ENCODE data around the gene APPL2. TPM values are rescaled to one million over a fixed set of nuclear protein-coding genes. Genes with fewer than 3 reads are reported as not detected.
"Not testable (repeated sequence)": the region's sequence is repeated elsewhere in the genome, so short reads cannot be mapped to it uniquely, and the experiment has no call there.

Gene APPL2
- total and polyA plus RNA-seq, 2 donors (not counting 1 experiment from before 2014, with no cell fraction given), result 20.5 to 58.3 TPM

- H3K27ac Mint-ChIP-seq, result no peak overlapping the region
- H3K4me2 ChIP-seq (replicated peaks; ENCODE audit: low read depth, low read length, poor library complexity, severe bottlenecking), result no peak overlapping the region
- ChIA-PET POLR2A (no interaction called here), CTCF (no interaction called here)
- no peaks in the 10 kb centered on the region for H4K20me1 ChIP-seq (ENCODE audit: control insufficient read depth, insufficient read depth, low read length, poor library complexity, severe bottlenecking)
- H3K27me3 ChIP-seq (replicated peaks in 1 of 4; ENCODE audit: control extremely low read depth in 1 of 4, control insufficient read depth in 3 of 4, insufficient read depth in 4 of 4, low read length in 3 of 4), result no peaks in the 10 kb centered on the region
- no peak overlapping the region for H3K4me3 ChIP-seq (ENCODE audit: control extremely low read depth in 1 of 5, extremely low read depth in 1 of 5, insufficient read depth in 1 of 5, low read depth in 2 of 5, low read length in 4 of 5)
- no peak overlapping the region for H3K4me3 Mint-ChIP-seq
- no peak overlapping the region for H2AFZ ChIP-seq (ENCODE audit: insufficient read depth, low read depth, low read length, poor library complexity, severe bottlenecking)
- H3K4me1 Mint-ChIP-seq, result peaks cover 18% of the 10 kb centered on the region
- H3K4me1 ChIP-seq (ENCODE audit: control insufficient read depth in 2 of 2, insufficient read depth in 2 of 2, low read length in 2 of 2), result peaks cover 0 to 10% of the 10 kb centered on the region in 2 donors
- H3K79me2 ChIP-seq (ENCODE audit: control insufficient read depth, insufficient read depth, low read length), result no peaks in the 10 kb centered on the region
- H3K9ac ChIP-seq (ENCODE audit: low read length), result no peak overlapping the region
- H3K36me3 ChIP-seq (replicated peaks in 1 of 2; ENCODE audit: control extremely low read depth in 1 of 2, control insufficient read depth in 1 of 2, extremely low read depth in 1 of 2, insufficient read depth in 2 of 2, low read length in 1 of 2), result no peaks in the 10 kb centered on the region
- H3K27ac ChIP-seq (ENCODE audit: low read length in 2 of 2), result no peak overlapping the region
- intact Hi-C loops (cut with micrococcal nuclease), result no loop called here
- TF ChIP-seq EZH2 (IDR thresholded peaks at IDR 0.05; ENCODE audit: borderline replicate concordance, insufficient read depth, low read depth, low read length, poor library complexity, severe bottlenecking), result no peak
- DNase-seq, result no peak
- H3K9me3 Mint-ChIP-seq (ENCODE audit: insufficient read depth), result peaks cover 8% of the 10 kb centered on the region
- no peaks in the 10 kb centered on the region for H3K27me3 Mint-ChIP-seq
- no CpG with 5 or more reads among the region's 3 CpGs for WGBS (ENCODE audit: insufficient coverage)
- peaks cover 0 to 6% (median 4%) of the 10 kb centered on the region in 3 donors for H3K9me3 ChIP-seq (ENCODE audit: control extremely low read depth in 1 of 3, control insufficient read depth in 2 of 3, insufficient read depth in 1 of 3, low read length in 2 of 3)
- ATAC-seq (ENCODE audit: low read depth), result no peak
These were observed 20.9 kb upstream of the APPL2 start for GRCh38 chr12:105256921-105257320.

GRCh38 chr12:105256431-105256830 is 20.5 kb upstream of the APPL2 start:
- ATAC-seq (ENCODE audit: low read depth); H3K36me3 ChIP-seq (replicated peaks in 1 of 2; ENCODE audit: control extremely low read depth in 1 of 2, control insufficient read depth in 1 of 2, extremely low read depth in 1 of 2, insufficient read depth in 2 of 2, low read length in 1 of 2); H3K27me3 ChIP-seq (replicated peaks in 1 of 4; ENCODE audit: control extremely low read depth in 1 of 4, control insufficient read depth in 3 of 4, insufficient read depth in 4 of 4, low read length in 3 of 4); H3K27ac ChIP-seq (ENCODE audit: low read length in 2 of 2); H3K4me1 ChIP-seq (ENCODE audit: control insufficient read depth in 2 of 2, insufficient read depth in 2 of 2, low read length in 2 of 2); DNase-seq; H3K4me3 ChIP-seq (ENCODE audit: control extremely low read depth in 1 of 5, extremely low read depth in 1 of 5, insufficient read depth in 1 of 5, low read depth in 2 of 5, low read length in 4 of 5); H3K27ac Mint-ChIP-seq; H3K9me3 Mint-ChIP-seq (ENCODE audit: insufficient read depth); intact Hi-C loops (cut with micrococcal nuclease); H2AFZ ChIP-seq (ENCODE audit: insufficient read depth, low read depth, low read length, poor library complexity, severe bottlenecking); H3K9me3 ChIP-seq (ENCODE audit: control extremely low read depth in 1 of 3, control insufficient read depth in 2 of 3, insufficient read depth in 1 of 3, low read length in 2 of 3); H4K20me1 ChIP-seq (ENCODE audit: control insufficient read depth, insufficient read depth, low read length, poor library complexity, severe bottlenecking); H3K27me3 Mint-ChIP-seq; CTCF ChIA-PET; H3K4me2 ChIP-seq (replicated peaks; ENCODE audit: low read depth, low read length, poor library complexity, severe bottlenecking); H3K79me2 ChIP-seq (ENCODE audit: control insufficient read depth, insufficient read depth, low read length); H3K9ac ChIP-seq (ENCODE audit: low read length); H3K4me3 Mint-ChIP-seq; POLR2A ChIA-PET: not testable (repeated sequence)
- H3K4me1 Mint-ChIP-seq, result peaks cover 13% of the 10 kb centered on the region
- 89% methylated on average over 1 of the region's 5 CpGs for WGBS (ENCODE audit: insufficient coverage)

Measured in B cell (primary cell).